ENCODE measurements around the gene ANO8.

GRCh38 chr19:17341845-17342244 lies 7.2 kb upstream of the ANO8 start:
- no peak for TF ChIP-seq CTCF (IDR thresholded peaks at IDR 0.05)
- no peak for TF ChIP-seq POLR2AphosphoS5 (IDR thresholded peaks at IDR 0.05)
- TF ChIP-seq POLR2A (IDR thresholded peaks at IDR 0.05), result no peak
- TF ChIP-seq EP300 (IDR thresholded peaks at IDR 0.05), result no peak

Measured in stomach (tissue), 4 donors.